Epithelial cell of proximal tubule (primary cell): Measurements from ENCODE around the gene ARHGAP45. TPM values are rescaled to one million over a fixed set of nuclear protein-coding genes. Genes with fewer than 3 reads are reported as not detected.
"Not testable (repeated sequence)": the region's sequence is repeated elsewhere in the genome, so short reads cannot be mapped to it uniquely, and the experiment has no call there.

ENCODE experiments used
- DNase-seq: peaks from one replicate; pipeline ENCODE4 v3.0.0-alpha.2; 2011; ENCODE audit warnings: low read depth
- H3K4me3 ChIP-seq: 2 replicates; pipeline ENCODE4 v1.5.1; 2011; ENCODE audit warnings: low read depth, mild to moderate bottlenecking, low read length
- total RNA-seq: library from RNA; depleted of rRNA; stranded (reverse); fragments of >200 nt; gene quantifications from 2 replicates; pipeline ENCODE4 v1.2.3, GENCODE V29; 2015
- TF ChIP-seq, protein P1 (sequence below): conservative IDR thresholded peaks from 2 replicates; pipeline ENCODE4 v1.5.1; 2012; ENCODE audit warnings: low read depth, mild to moderate bottlenecking, low read length

The ARHGAP45 gene
- total RNA-seq, 1 donor from 2014 or later, result 6.7 TPM

DNA sequence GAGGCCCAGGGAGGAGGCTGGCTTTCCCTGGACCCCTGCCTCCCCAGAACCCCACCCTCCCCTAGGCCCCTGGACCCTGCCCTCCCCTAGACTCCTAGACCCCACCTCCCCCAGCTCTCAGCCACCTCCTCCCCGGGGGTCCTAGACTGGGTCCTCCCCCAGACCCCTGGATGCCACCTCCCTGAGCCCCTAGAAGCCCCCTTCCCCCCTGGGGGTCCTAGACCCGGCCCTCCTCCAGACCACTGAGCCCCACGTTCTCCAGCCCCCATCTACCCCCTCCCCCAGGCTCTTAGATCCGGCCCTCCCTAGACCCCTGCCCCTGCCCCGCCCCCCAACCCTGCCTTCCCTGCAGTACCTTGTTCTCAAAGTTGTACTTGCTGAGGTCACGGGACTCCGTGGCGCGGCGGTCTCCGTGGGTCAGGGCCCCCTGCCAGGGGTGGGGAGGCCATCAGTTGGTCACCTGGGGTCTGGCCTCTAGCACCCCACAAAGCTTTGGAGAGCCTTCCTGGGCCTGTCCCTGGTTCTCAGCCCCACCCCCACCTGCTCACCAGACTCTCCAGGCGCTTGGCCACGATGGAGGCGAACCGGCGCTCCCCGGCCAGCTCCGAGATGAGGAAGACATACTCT is 44.8 kb downstream of the ARHGAP45 start:
- DNase-seq, result no peak
- H3K4me3 ChIP-seq, result no peak overlapping the region
- TF ChIP-seq, protein P1, sequence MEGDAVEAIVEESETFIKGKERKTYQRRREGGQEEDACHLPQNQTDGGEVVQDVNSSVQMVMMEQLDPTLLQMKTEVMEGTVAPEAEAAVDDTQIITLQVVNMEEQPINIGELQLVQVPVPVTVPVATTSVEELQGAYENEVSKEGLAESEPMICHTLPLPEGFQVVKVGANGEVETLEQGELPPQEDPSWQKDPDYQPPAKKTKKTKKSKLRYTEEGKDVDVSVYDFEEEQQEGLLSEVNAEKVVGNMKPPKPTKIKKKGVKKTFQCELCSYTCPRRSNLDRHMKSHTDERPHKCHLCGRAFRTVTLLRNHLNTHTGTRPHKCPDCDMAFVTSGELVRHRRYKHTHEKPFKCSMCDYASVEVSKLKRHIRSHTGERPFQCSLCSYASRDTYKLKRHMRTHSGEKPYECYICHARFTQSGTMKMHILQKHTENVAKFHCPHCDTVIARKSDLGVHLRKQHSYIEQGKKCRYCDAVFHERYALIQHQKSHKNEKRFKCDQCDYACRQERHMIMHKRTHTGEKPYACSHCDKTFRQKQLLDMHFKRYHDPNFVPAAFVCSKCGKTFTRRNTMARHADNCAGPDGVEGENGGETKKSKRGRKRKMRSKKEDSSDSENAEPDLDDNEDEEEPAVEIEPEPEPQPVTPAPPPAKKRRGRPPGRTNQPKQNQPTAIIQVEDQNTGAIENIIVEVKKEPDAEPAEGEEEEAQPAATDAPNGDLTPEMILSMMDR, result no peak

DNA sequence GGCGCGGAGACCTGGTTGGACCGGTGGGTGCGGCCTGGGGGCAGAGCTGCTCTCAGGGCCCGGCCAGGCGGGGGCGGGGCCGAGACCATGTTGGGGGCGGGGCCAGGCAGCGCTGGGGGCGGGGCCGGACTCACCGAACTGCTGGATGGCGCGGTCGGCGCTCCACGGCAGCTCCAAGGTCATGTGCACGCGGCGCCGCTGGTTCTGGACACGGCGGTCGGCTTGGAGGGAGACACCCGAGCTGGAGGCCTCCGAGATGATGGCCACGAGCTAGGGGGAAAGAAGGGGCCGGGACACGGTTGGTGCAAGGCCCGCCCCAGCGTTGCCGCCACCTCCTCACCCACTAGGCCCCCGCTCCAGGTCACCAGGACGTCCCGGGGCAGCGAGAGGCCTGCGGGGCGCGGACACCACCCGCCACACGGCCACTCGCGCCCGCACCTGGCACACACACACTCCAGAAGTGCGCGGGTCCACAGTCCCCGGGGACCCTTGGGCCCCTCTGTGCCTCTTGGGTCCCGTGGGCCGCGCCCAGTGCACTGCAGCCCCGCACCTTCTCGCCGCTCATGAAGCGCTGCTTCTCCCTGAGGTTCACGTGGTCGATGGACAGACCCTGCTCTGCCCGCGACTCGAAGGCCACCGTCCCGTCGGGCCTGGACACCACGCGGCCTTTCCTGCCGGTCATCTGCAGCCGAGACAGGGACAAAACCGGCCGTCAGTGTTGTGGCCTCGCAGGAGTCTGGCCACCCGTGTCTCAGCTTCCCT is 45.5 kb downstream of the ARHGAP45 start:
- DNase-seq, result no peak
- H3K4me3 ChIP-seq, result no peak overlapping the region
- TF ChIP-seq, protein P1, result no peak

DNA sequence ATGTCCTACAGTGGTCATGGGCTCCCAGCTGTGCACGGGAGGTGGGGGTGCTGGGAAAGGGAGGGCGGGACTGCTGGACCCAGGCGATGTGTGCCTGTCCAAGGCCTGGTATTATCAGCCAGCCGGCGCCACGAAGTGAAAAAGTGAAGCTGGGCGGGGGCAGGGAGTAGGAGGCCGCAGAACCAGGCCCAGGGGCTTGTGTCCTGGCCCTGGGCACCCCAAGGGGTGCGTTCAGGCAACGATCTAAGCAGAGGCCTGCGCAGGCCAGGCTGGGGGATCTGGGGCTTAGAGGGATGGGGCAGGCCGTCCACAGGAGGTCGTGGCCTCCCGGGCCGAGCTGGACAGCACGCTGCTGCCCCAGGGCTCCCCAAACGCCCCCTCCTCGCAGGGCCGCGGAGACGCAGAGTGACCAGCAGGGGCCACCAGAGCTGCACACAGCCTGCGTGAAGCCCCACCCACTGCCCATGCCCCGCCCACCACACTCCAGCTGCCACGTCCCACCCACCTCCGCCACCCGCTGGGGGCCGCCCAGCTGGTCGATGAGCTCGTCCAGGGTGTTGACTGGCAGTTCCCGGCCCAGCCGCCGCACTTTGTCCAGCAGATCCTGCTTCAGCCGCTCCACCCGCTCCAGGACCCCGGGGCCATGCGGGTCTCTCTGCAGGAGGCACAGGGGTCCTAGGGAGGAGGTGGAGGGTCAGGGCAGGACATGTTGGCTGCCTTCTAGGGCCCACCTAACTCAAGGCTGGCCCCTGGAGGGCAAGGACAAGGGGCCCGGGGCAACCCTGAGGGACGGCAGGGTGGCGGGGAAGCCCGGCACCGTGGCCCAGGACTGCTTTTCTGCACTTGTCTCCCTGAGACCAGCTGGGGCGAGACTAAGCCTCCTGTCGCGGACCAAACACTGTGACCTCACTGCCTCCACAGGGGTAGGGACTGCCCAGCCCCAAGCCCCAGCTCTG is 46.3 kb downstream of the ARHGAP45 start:
- TF ChIP-seq, protein P1, result peak; percentile 63
- no peak overlapping the region for H3K4me3 ChIP-seq
- no peak for DNase-seq

DNA sequence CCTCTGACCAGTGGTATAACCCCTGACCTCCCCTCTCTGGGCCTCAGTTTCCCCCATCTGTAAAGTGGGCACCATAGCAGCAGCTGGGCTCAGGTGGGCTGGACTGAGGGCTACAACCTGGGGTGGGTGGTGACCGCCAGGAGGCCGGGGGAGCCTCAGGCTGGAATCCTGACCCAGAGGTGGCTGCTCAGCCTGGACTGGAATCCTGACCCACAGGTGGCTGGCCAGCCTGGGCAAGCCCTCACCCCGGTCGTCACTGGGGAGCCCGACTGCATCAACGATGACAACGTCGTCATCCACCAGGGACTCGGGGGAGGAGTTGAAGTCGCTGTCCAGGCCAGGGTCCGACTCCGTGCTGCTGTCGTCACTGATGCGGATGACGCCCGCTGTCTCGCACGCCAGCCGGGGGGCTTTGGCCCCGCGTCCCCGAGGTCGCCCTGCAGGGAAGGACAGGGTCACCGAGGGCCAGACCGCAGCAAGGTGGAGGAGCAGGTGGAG is 47.1 kb downstream of the ARHGAP45 start:
- no peak for DNase-seq
- TF ChIP-seq, protein P1, result no peak
- H3K4me3 ChIP-seq, result no peak overlapping the region

DNA sequence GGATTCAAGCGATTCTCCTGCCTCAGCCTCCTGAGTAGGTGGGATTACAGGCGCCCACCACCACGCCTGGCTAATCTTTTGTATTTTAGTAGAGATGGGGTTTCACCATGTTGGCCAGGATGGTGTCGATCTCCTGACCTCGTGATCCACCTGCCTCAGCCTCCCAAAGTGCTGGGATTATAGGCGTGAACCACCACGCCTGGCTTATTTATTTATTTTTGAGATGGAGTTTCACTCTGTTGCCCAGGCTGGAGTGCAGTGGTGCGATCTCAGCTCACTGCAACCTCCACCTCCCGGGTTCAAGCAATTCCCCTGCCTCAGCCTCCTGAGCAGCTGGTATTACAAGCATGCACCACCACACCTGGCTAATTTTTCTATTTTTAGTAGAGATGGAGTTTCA is 47.8 kb downstream of the ARHGAP45 start:
- not testable (repeated sequence) for H3K4me3 ChIP-seq

DNA sequence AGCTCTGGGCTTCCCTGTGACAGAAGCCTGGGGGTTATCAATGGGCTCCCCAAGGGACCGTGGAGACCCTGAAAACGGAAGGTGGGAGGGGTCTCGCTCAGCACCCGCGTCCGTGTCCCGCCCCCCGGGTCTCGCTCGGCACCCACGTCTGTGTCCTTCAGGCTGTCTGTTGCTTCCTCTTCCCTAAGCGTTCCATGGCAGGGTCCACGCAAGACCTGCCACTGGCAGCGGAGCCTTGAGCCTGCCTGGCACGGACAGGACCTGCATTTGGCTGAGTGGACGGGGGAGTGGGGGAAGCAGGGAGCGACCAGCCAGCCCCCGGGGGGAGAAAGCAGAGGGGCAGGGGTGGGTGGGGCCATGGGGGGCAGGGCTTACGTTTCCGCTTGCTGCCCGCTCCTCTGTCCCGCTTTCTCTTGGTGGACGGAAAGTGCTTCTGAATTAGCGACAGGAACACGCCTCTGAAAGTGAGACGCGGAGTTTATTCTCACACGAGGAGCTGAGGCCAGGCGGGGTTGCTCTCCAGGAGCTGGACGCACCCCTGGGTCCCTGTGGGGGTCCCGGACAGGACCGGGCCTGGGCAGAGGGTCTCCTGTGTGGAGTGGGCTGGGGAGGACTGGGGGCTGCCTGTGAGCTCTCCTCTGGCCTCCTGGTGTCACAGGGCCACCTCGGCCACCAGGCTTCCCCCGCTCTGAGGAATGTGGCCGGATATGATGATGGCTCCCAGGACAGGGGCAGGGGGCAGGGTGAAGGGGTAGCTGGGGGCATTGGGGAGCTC is 48.9 kb downstream of the ARHGAP45 start:
- no peak for DNase-seq
- H3K4me3 ChIP-seq, result no peak overlapping the region
- TF ChIP-seq, protein P1, result no peak

More for the DNA sequence above, 47.8 kb downstream of the ARHGAP45 start:
- not testable (repeated sequence) for DNase-seq
